Measurements from ENCODE around the gene PDGFB.

The PDGFB gene

DNA sequence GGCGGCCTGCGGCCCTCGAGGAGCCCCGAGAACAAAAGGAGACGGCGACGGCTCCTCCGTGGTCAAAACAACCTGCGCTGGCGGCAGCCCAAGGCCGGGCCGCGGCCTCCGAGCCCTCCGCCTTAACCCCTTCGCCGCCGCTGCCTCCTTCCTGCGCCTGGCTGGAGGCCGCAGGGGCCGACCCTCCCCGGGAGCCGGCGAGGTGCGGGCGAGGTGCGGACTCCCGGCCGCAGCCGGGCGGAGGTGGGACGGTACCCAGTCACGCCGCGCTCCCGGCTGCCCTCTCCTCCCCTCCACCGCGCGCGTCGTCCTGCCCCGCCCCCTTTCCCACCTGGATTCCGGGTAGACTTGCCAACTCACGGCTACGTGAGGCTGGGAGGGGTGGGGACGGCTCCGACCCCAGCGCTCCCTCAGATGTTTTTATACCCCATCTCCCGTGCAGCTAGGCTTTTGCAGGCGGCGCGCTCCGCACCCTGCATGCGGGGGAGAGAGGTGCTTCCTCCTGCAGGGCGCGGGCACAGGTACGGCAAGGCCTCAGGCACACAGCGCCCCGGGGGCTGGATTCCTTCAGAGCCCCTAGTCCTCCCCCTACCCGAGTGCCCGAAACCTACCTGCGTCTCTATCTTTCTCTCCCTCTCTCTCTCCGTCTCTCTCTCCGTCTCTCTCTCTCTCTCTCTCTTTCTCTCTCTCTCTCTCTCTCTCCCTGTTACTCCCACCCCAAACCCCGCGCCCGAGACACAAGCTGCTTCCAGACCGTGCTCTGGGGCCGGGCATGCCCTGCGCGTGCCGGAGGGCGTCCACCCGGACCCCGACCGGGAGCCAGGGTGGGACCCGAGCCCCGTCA is 2.0 kb downstream of the PDGFB start:
- H3K27ac ChIP-seq, result peak overlapping the region; percentile 76
- no peak for DNase-seq (ENCODE audit: low read depth, low spot score)

GRCh38 chr22:39241794-39242594 is 2.8 kb downstream of the PDGFB start:
- H3K27ac ChIP-seq, result peak overlapping the region; percentile 76
- DNase-seq (ENCODE audit: low read depth, low spot score), result no peak

DNA sequence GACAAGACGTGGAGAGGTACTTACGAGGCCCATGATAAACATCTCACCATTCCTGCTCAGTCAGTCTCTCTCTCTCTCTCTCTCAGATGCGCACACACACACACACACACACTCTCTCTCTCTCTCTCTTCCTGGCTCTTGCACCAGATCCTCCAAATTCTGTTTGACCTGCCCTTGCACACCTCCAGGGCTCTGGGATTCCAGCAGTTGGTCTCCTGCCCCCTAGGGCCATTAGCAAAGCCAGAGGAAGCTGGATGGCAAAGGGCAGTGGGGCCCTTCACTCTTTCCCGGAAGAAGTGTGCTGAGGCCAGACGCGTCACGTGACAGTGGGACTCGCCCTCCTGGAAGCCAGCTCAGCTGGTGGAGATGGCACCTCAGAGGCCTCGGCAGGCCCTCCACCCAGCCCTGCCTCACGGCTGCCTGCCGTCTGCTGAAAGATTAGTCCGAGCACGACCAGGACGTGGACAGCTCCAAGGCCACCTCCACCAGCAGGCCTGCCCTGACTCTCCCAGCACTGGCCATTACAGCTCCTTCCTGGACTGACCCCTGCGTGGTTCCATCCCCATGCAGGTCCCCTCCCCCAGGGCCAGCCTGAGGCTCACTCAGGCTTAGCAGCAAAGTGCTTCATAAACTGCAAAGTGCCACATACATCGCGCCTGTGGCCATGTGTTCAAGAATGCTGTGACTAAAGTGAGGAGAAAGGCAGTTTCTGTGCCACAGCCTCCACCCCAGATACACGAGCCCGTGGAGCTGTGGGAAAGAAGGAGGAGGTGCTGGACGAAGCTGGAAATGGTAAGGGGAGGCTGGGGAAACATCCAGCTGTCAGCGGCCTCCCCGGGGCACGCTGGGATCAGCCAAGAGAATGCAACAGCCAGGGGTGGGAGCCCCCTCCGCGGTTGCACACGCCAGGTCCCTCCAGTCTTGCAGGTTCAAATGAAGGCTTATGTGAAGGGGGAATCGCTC is 3.7 kb downstream of the PDGFB start:
- DNase-seq (ENCODE audit: low read depth, low spot score), result peak; percentile 74
- peak overlapping the region; percentile 76 for H3K27ac ChIP-seq

- H3K27ac ChIP-seq, result peak overlapping the region; percentile 76
Measured at GRCh38 chr22:39239561-39240423, 5.0 kb downstream of the PDGFB start.

DNA sequence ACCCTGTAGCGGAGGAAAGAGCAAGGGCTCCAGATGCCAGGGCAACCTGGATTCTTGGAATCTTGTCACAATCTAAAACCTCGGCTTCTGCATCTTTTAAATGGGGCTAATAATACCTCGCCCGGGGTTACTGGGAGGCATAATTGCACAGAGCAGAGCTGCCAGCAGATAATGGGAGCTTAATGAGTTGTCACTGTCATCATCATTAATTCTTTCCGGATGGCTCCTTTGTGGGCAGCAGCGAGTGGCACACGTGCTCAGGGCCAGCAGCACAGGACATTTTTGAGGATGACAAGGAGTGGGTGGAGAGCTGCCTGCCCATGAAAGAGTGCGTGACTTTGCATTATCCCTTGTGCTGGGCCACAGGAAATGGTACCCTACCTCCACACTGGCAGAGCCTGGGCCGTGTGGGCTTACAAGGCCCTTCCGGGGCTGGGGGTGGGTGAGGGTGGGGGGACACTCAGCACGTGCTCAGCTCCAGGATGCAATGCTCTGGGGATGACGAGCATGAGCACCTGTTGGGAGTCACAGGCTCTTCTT is 5.7 kb downstream of the PDGFB start:
- peak overlapping the region; percentile 76 for H3K27ac ChIP-seq
- no peak for DNase-seq (ENCODE audit: low read depth, low spot score)

More at GRCh38 chr22:39239561-39240423, 5.0 kb downstream of the PDGFB start:
- DNase-seq (ENCODE audit: low read depth, low spot score), result peak; percentile 40

DNA sequence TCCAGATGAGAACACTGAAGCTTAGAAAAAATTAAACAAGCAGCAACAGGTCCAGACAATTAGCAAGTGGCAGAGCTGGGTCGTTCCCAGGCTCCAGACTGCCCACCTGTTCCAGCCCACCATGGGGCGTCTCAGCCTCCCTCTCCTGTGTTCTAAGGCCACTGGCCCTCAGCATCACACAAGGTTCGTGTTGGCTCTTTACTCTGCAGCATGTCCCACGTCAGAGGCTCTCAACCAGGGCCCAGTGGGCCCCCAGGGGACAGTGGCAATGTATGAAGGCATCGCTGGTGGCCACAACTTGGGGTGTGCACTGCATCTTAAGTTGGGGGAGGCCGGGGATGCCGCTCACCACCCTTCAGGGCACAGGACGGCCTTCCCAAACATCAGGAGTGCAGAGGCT is 6.2 kb downstream of the PDGFB start:
- no peak overlapping the region for H3K27ac ChIP-seq
- DNase-seq (ENCODE audit: low read depth, low spot score), result no peak

DNA sequence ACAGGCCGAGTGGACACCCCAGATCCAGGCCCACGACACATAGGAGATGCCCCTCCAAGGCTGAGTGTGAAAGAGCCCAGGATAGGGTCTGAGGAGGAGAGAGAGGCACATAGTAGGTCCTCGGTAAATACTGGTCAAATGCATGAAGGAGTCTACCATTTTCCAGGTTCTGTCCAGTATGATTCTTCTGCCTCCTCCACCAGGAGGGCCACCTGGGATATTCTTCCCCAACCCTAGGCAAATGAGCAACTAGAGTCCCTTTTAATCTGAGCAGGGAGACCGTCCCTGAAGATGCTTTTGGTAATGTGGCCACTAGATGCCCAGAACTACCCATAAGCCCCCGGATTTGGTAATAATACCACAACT is 6.7 kb downstream of the PDGFB start:
- DNase-seq (ENCODE audit: low read depth, low spot score), result no peak
- H3K27ac ChIP-seq, result no peak overlapping the region

GRCh38 chr22:39237318-39238100 is 7.3 kb downstream of the PDGFB start:
- DNase-seq (ENCODE audit: low read depth, low spot score), result no peak
- H3K27ac ChIP-seq, result no peak overlapping the region

GRCh38 chr22:39236321-39237317 is 8.2 kb downstream of the PDGFB start:
- DNase-seq (ENCODE audit: low read depth, low spot score), result no peak
- no peak overlapping the region for H3K27ac ChIP-seq

DNA sequence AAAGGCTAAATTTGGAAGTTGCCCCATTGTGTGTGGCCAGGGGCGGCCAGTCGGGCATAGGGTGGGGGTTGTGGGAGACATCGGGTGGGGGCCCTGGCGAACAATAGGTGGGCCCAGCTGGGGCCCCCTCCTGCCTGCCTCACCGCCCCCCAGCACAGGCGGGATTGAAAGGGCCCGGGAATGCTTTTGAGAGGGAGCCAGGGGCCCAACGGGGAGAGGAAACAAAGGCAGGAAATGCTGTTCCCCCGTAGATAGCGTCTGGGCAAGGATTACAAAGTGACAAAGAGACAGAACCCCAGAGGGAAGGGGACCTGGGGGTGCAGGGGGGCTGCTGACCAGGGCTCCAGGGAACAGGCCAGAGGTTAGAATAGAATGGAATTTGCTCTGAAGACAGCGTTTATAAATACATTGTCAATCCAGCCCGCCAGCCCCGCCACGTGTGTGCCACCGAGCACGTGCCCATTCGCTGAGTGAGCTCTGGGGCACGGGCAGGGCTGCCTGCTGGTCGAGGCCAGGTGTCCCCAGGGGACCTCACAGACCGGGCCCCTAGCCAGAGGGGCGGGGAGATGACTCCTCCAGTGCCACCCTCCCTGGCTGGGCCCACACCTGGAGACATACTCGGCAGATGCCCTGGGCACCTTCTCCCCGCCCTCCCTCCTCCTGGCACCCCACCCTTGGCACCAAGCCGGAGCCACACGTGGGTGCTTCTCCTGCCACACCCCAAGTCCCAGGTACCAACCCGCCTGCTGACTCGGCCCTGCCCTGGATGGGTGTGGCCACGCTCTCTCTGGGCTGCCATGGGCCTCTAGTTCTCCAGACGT is 9.7 kb downstream of the PDGFB start:
- no peak overlapping the region for H3K27ac ChIP-seq

DNA sequence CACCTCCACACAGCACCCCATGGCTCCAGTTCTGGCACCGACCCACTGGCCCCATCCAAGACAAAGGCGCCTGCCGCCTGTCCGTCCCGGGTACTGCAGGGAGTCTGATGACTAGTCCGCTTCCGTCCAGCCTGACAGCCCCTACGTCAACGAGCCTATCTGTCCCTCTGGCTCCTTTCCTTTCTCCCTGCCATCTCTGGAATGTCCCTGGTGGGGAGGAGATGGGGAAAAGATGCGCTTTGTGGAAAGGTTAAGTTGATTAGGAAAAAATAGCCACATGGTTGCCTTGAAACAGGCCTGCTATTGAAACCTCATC is 10.4 kb downstream of the PDGFB start:
- H3K27ac ChIP-seq, result no peak overlapping the region
- no peak for DNase-seq (ENCODE audit: low read depth, low spot score)

More for the DNA sequence above, 9.7 kb downstream of the PDGFB start:
- peak; percentile 29 for DNase-seq (ENCODE audit: low read depth, low spot score)

GRCh38 chr22:39233710-39234471 is 10.9 kb downstream of the PDGFB start:
- H3K27ac ChIP-seq, result no peak overlapping the region
- DNase-seq (ENCODE audit: low read depth, low spot score), result no peak

DNA sequence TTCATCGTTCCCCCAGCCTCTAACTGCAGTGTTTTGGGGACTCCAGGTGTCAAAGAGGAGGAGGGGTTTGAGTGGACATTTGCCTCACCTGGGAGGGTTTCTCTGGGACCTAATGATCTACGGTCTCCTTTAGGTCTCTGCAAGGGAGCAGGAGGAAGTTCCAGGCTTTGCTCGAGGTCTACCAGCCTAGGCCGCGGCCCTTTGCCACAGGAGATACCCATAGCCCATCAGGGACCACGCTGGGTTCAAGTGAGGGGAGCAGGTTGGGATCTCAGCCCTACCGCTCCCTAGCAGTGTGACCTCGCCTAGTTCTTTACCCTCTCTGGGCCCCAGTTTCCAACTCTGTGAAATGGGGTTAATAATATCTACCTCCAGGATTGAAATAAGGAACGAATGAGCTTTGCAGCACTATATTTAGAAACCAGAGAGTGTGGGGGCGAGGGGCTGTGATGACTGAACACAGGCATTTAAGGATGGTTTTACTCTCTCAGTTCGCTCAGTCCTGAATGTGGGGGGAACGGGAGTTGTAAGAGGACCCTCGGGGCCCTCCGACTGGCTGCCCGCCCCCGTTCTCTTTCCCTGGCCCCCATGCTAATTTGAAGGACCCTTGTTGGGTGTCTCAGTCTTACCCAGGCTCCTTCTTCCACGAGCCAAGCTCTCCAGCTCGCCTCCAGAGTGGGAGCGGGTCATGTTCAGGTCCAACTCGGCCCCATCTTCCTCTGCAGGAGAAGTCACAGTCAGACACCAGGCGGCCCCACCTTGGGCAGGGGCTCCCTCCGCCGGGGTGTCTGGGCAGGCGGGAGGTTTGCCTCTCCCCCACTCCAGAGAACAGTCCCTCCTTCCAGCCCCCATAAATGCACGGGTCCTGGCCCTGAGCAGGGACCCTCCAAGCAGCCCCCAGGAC is 11.7 kb downstream of the PDGFB start:
- no peak overlapping the region for H3K27ac ChIP-seq
- no peak for DNase-seq (ENCODE audit: low read depth, low spot score)

DNA sequence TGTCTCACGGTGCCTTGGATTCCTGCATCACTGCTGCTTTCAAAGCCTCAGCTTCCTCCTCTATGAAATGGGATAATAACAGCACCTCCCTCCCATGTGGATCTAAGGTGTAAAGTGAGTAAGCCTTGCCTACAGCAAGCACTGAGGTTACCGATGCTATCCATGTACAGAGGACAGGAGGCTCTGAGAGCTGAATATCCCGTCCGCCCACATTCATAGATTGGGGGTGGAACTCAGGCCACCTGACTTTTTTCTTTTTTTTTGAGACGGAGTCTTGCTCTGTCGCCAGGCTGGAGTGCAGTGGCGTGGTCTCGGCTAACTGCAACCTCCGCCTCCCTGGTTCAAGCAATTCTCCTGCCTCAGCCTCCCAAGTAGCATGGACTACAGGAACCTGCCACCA is 12.5 kb downstream of the PDGFB start:
- no peak for DNase-seq (ENCODE audit: low read depth, low spot score)
- no peak overlapping the region for H3K27ac ChIP-seq

Data from epithelial cell of prostate (primary cell).